Epithelial cell of proximal tubule (primary cell): ENCODE data around the gene DOCK10. TPM values are rescaled to one million over a fixed set of nuclear protein-coding genes. Genes with fewer than 3 reads are reported as not detected.

Experiments used
- DNase-seq: peaks from one replicate; pipeline ENCODE4 v3.0.0-alpha.2; 2011; ENCODE audit warnings: low read depth
- H3K4me3 ChIP-seq: 2 replicates; pipeline ENCODE4 v1.5.1; 2011; ENCODE audit warnings: low read depth, mild to moderate bottlenecking, low read length
- total RNA-seq: library from RNA; depleted of rRNA; stranded (reverse); fragments of >200 nt; gene quantifications from 2 replicates; pipeline ENCODE4 v1.2.3, GENCODE V29; 2015
- TF ChIP-seq, protein P1 (sequence below): conservative IDR thresholded peaks from 2 replicates; pipeline ENCODE4 v1.5.1; 2012; ENCODE audit warnings: low read depth, mild to moderate bottlenecking, low read length

Gene DOCK10
- total RNA-seq, 1 donor from 2014 or later, result 2.1 TPM

DNA sequence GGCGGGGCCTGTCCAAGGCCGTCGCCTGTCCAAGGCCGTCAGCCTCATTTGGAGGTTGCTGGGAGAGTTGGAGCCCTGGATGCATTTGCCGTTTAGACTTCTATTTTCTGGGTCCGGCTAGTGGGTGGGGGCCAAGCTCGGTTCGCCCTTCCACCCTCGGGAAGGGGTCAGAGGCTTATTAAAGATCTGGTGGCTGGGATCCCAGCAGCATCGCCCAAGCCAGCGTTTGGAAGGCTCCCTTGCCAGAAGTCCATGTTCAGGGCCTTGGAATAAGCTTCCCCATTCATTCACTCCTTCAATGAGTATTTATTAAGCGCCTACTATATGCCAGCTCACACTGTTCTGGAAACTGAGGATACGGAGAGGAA is 516 bp upstream of the DOCK10 start:
- TF ChIP-seq, protein P1, sequence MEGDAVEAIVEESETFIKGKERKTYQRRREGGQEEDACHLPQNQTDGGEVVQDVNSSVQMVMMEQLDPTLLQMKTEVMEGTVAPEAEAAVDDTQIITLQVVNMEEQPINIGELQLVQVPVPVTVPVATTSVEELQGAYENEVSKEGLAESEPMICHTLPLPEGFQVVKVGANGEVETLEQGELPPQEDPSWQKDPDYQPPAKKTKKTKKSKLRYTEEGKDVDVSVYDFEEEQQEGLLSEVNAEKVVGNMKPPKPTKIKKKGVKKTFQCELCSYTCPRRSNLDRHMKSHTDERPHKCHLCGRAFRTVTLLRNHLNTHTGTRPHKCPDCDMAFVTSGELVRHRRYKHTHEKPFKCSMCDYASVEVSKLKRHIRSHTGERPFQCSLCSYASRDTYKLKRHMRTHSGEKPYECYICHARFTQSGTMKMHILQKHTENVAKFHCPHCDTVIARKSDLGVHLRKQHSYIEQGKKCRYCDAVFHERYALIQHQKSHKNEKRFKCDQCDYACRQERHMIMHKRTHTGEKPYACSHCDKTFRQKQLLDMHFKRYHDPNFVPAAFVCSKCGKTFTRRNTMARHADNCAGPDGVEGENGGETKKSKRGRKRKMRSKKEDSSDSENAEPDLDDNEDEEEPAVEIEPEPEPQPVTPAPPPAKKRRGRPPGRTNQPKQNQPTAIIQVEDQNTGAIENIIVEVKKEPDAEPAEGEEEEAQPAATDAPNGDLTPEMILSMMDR, result no peak
- DNase-seq, result no peak

DNA sequence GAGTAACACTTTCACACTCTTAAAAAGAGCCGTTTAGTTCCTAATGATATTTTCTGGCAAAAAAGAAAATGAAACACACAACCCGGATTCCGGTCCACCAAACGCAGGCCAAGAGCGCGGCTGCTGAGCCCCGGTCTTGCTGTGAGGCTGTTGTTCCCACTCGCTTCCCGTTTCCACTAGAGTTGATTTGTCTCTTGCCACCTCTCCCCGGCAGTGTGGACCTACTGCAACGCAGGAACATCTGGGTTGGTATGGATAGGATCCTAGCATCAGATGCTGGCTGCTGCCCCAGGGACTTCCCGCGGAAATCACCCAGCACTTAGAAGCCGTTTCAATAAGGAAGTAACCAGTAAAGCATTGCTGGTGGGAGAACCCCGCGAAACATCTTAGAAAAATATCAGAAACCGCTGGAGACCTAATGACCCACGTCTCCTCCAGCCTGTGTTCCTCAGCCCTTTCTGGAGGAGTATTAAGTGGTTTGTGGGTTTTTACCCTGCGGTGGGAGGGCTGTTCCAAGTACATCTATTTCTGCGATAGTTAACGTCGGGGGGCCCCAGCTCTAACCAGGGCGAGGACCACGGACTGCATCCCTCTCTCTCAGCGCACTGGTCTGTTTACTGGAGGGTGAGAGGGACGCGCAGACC is 939 bp downstream of the DOCK10 start:
- H3K4me3 ChIP-seq, result peak overlapping the region; percentile 64
- no peak for DNase-seq
- TF ChIP-seq, protein P1, result no peak

More for the DNA sequence above, 516 bp upstream of the DOCK10 start:
- peak overlapping the region; percentile 30 for H3K4me3 ChIP-seq

- TF ChIP-seq, protein P1, result no peak
- no peak for DNase-seq
- peak overlapping the region; percentile 64 for H3K4me3 ChIP-seq
These were observed 1.4 kb downstream of the DOCK10 start for GRCh38 chr2:225040856-225041206.

GRCh38 chr2:225040142-225040541 is 2.1 kb downstream of the DOCK10 start:
- TF ChIP-seq, protein P1, result no peak
- H3K4me3 ChIP-seq, result no peak overlapping the region
- no peak for DNase-seq

- TF ChIP-seq, protein P1, result no peak
- H3K4me3 ChIP-seq, result no peak overlapping the region
- DNase-seq, result no peak
These were observed 4.1 kb downstream of the DOCK10 start for GRCh38 chr2:225038231-225038523.

DNA sequence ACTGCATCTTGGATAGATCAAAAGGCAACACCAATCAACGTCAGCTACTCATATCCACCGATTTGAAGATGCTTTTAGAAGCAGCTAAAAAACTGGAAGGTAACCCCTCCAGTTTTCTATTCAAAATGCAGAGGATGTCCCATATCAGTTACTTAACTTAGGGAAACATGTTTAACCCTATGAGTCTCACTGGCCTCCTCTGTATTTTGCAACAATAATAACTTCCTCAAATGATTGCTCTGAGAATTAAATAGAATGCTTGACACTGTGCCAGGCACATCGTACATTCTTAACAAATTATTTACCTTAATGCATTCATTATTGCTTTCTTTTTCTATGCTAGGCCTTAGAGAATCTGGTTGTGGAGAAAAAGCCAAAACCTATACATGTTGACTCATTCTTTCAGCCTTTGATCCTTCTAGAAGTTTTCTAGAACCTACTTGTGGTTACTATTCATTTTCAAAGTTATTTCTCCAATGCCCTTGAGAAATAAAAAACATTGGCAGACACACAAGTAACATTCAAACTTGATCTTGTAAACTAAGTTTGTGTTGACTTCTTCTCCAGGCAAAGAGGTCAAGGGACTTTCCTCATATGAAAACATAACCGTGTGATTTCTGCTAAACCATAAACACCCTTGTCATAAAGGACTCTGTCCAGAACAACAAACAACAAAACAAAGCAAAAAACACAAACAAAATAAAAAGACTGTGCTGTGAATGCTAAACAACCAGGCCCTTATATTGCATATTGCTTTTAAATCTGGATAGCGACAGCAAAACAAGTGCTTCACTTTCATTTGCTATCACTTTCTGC is 4.6 kb downstream of the DOCK10 start:
- DNase-seq, result no peak
- H3K4me3 ChIP-seq, result no peak overlapping the region
- TF ChIP-seq, protein P1, result no peak

- DNase-seq, result no peak
- H3K4me3 ChIP-seq, result no peak overlapping the region
- TF ChIP-seq, protein P1, result no peak
These were observed 5.8 kb downstream of the DOCK10 start for GRCh38 chr2:225036431-225036830.
